AG09319 (cell line): Measurements from ENCODE around the gene PSMD9.

Experiments used
- DNase-seq: peaks from one replicate; pipeline ENCODE4 v3.0.0-alpha.2; 2010; ENCODE audit warnings: low read depth; ENCODE audit errors: extremely low read depth
- CTCF ChIP-seq: IDR thresholded peaks from 2 replicates; pipeline ENCODE4 v1.5.1; 2011; ENCODE audit warnings: low read depth, mild to moderate bottlenecking, inconsistent platforms, low read length, moderate library complexity

The PSMD9 gene

GRCh38 chr12:121953117-121953692 lies 64.6 kb downstream of the PSMD9 start:
- no peak for DNase-seq
- no peak for TF ChIP-seq CTCF

- DNase-seq = no peak
- TF ChIP-seq CTCF = no peak
These were observed 65.1 kb downstream of the PSMD9 start for GRCh38 chr12:121953695-121954094.

GRCh38 chr12:121955258-121956237 lies 67.0 kb downstream of the PSMD9 start:
- TF ChIP-seq CTCF = peak; percentile 47
- no peak for DNase-seq

GRCh38 chr12:121957861-121958515 lies 69.4 kb downstream of the PSMD9 start:
- no peak for DNase-seq

GRCh38 chr12:121958541-121959240 lies 70.1 kb downstream of the PSMD9 start:
- TF ChIP-seq CTCF = no peak
- no peak for DNase-seq

More at GRCh38 chr12:121957861-121958515, 69.4 kb downstream of the PSMD9 start:
- TF ChIP-seq CTCF = no peak

GRCh38 chr12:121960541-121960940 lies 72.0 kb downstream of the PSMD9 start:
- no peak for DNase-seq
- TF ChIP-seq CTCF = no peak
